ENCODE results near the gene CBARP. TPM values are rescaled to one million over a fixed set of nuclear protein-coding genes. Genes with fewer than 3 reads are reported as not detected.

Gene CBARP
- total and polyA plus RNA-seq, 2 of the 13 experiments (the other 11 are each of a cell fraction or from before 2014, with no cell fraction given) = 1.2 to 1.4 TPM

- POLR2A ChIA-PET = interaction anchor here (0.9 kb wide), 1 partner anchor 33 kb away, joined by 4 read pairs; the partner anchor contains the start of gene CIRBP
- H3K9ac ChIP-seq (ENCODE audit: insufficient read depth, low read depth, low read length) = no peak overlapping the region
- no peak for DNase-seq (ENCODE audit: low spot score)
- H3K4me3 ChIP-seq (replicated peaks in 1 of 3; ENCODE audit: insufficient read depth in 1 of 3, low read depth in 2 of 3, low read length in 3 of 3) = no peak overlapping the region
- no peak for TF ChIP-seq ZNF138 (CRISPR knock-in tag; IDR thresholded peaks at IDR 0.05; ENCODE audit: low read depth)
- TF ChIP-seq, protein P1, sequence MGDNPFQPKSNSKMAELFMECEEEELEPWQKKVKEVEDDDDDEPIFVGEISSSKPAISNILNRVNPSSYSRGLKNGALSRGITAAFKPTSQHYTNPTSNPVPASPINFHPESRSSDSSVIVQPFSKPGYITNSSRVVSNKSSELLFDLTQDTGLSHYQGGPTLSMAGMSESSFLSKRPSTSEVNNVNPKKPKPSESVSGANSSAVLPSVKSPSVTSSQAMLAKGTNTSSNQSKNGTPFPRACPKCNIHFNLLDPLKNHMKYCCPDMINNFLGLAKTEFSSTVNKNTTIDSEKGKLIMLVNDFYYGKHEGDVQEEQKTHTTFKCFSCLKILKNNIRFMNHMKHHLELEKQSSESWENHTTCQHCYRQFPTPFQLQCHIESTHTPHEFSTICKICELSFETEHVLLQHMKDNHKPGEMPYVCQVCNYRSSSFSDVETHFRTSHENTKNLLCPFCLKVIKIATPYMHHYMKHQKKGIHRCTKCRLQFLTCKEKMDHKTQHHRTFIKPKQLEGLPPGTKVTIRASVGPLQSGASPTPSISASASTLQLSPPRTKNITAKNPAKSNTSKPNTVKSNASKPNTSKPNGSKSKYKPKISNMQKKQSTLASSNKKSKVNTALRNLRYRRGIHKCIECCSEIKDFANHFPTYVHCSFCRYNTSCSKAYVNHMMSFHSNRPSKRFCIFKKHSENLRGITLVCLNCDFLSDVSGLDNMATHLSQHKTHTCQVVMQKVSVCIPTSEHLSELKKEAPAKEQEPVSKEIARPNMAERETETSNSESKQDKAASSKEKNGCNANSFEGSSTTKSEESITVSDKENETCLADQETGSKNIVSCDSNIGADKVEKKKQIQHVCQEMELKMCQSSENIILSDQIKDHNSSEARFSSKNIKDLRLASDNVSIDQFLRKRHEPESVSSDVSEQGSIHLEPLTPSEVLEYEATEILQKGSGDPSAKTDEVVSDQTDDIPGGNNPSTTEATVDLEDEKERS (CRISPR knock-in tag; IDR thresholded peaks at IDR 0.05) = no peak
- no peak for FAIRE-seq
- in situ Hi-C loops (cut with HindIII; ENCODE audit: extremely low pct_ligation_motif_present, low pct_unique_long_range_greater_than_20kb) = no loop called here
- no peaks in the 10 kb centered on the region for H4K20me1 ChIP-seq (ENCODE audit: insufficient read depth, low read length)
- no peaks in the 10 kb centered on the region for H3K27me3 ChIP-seq (ENCODE audit: control insufficient read depth in 1 of 2, insufficient read depth in 2 of 2, low read length in 2 of 2)
- 96% methylated on average over 38 of the region's 42 CpGs for WGBS (ENCODE audit: low lambda C conversion rate)
- H3K9me3 ChIP-seq (ENCODE audit: low read length) = no peaks in the 10 kb centered on the region
- H3K4me1 ChIP-seq (ENCODE audit: insufficient read depth, low read length) = peaks cover 44% of the 10 kb centered on the region
- intact Hi-C loops (cut with micrococcal nuclease; ENCODE audit: unreplicated experiment) = no loop called here
- no peak for ATAC-seq
- H3K36me3 ChIP-seq (replicated peaks in 1 of 2; ENCODE audit: control insufficient read depth in 1 of 2, insufficient read depth in 2 of 2, low read length in 2 of 2) = peaks cover 0 to 3% of the 10 kb centered on the region in 2 experiments; a peak in 1 of 5 replicates
- H3K79me2 ChIP-seq (ENCODE audit: insufficient read depth, low read length) = no peaks in the 10 kb centered on the region
- H2AFZ ChIP-seq (ENCODE audit: low read length) = no peak overlapping the region
- CTCF ChIA-PET (ENCODE audit: low intra/inter-chr PET ratio, low total read pairs) = no interaction called here
- no peak overlapping the region for H3K27ac ChIP-seq (ENCODE audit: extremely low read length, insufficient read depth, low read length)
- no TSS peak for BruUV-seq (replicated peaks)
- no peak overlapping the region for H3K4me2 ChIP-seq (ENCODE audit: low read depth, low read length)
These were observed 1.2 kb downstream of the CBARP start for GRCh38 chr19:1236576-1236975.

DNA sequence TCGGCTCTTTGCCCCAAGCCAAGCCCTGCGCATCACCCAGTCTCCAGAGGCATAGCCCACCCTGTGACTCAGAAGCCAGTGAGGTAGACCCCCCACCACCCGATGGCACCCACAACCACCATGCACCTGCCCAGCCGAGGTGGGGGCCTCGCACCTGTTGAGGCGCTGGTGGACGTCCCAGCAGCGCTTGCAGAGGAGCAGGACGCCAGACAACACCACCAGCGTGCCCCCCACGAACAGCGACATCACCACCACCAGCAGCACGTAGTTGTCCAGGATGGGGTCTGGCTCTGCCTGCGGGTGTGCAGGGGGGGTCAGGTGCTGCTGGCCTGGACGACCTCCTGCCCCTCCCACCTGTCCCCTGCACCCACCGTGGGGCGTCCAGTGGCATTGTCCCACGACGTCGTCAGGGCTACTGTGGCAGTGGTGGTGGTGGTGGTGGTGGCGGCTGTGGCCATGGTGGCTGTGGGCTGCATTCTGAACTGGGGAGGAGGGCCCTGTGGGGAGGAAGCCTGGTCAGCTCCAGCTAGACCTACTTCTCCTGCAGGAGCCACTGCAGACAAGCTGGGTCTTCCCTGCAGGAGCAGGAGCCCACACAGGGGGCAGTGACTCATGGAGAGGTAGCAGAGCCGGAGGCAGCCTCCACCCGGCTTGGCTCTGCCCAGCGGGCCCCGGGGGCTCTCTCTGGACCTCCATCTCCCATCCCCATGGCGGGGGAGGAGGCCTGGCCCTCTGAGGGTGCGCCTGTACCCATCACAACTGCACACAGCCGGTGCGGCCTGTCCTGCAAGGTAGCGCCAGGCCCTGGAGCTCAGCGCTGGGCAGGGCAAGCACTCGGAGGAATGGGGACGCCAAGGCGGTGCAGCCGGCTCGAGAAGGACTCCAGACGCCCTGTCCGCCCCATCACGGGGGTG lies 1.9 kb downstream of the CBARP start:
- TF ChIP-seq AGO2 (optimal IDR thresholded peaks at IDR 0.05; ENCODE audit: low read depth, low read length) (peak; percentile 32), ATF3 (CRISPR knock-in tag; IDR thresholded peaks at IDR 0.05) (no peak), EEA1 (CRISPR knock-in tag; IDR thresholded peaks at IDR 0.05; ENCODE audit: borderline replicate concordance) (0 out of 2 replicates have a peak, but pooled peaks have one; percentile 38)
- Histone ChIP-seq H3K36me3 (replicated peaks in 1 of 2; ENCODE audit: control insufficient read depth in 1 of 2, insufficient read depth in 2 of 2, low read length in 2 of 2) (peaks cover 0 to 3% of the 10 kb centered on the region in 2 experiments; a peak in 1 of 5 replicates), H3K4me3 (replicated peaks in 1 of 3; ENCODE audit: insufficient read depth in 1 of 3, low read depth in 2 of 3, low read length in 3 of 3) (no peak overlapping the region), H3K27ac (ENCODE audit: extremely low read length, insufficient read depth, low read length) (no peak overlapping the region), H3K4me2 (ENCODE audit: low read depth, low read length) (no peak overlapping the region), H3K9me3 (ENCODE audit: low read length) (no peaks in the 10 kb centered on the region), H2AFZ (ENCODE audit: low read length) (no peak overlapping the region), H3K4me1 (ENCODE audit: insufficient read depth, low read length) (peaks cover 41% of the 10 kb centered on the region), H4K20me1 (ENCODE audit: insufficient read depth, low read length) (no peaks in the 10 kb centered on the region), H3K27me3 (ENCODE audit: control insufficient read depth in 1 of 2, insufficient read depth in 2 of 2, low read length in 2 of 2) (no peaks in the 10 kb centered on the region), H3K79me2 (ENCODE audit: insufficient read depth, low read length) (no peaks in the 10 kb centered on the region), H3K9ac (ENCODE audit: insufficient read depth, low read depth, low read length) (no peak overlapping the region)
- CTCF ChIA-PET (ENCODE audit: low intra/inter-chr PET ratio, low total read pairs) = no interaction called here
- in situ Hi-C loops (cut with HindIII; ENCODE audit: extremely low pct_ligation_motif_present, low pct_unique_long_range_greater_than_20kb) = no loop called here
- ATAC-seq (no peak), DNase-seq (ENCODE audit: low spot score) (no peak), FAIRE-seq (no peak)
- intact Hi-C loops (cut with micrococcal nuclease; ENCODE audit: unreplicated experiment) = no loop called here
- no TSS peak for BruUV-seq (replicated peaks)
- POLR2A ChIA-PET = interaction anchor here (0.9 kb wide), 1 partner anchor 33 kb away, joined by 4 read pairs; the partner anchor contains the start of gene CIRBP
- whole genome bisulfite sequencing (ENCODE audit: low lambda C conversion rate) = 89% methylated on average over 20 of the region's 39 CpGs
